Ishikawa (cell line): ENCODE data around the gene ZNF747.

Source experiments
- CEBPB ChIP-seq: IDR thresholded peaks from 2 replicates; pipeline ENCODE4 v1.6.1; 2012
- CREB1 ChIP-seq: IDR thresholded peaks from 2 replicates; pipeline ENCODE4 v1.6.1; 2012; ENCODE audit warnings: low read depth
- EGR1 ChIP-seq: IDR thresholded peaks from 2 replicates; pipeline ENCODE4 v1.6.1; 2012
- EP300 ChIP-seq: IDR thresholded peaks from 2 replicates; pipeline ENCODE4 v1.6.1; 2012; ENCODE audit warnings: borderline replicate concordance
- FOXM1 ChIP-seq: IDR thresholded peaks from 2 replicates; pipeline ENCODE4 v1.6.1; 2012; ENCODE audit warnings: low read depth, borderline replicate concordance
- NFIC ChIP-seq: IDR thresholded peaks from 2 replicates; pipeline ENCODE4 v1.6.1; 2012
- RAD21 ChIP-seq: IDR thresholded peaks from 2 replicates; pipeline ENCODE4 v1.6.1; 2012; ENCODE audit warnings: low read depth
- TAF1 ChIP-seq: IDR thresholded peaks from 2 replicates; pipeline ENCODE4 v1.6.1; 2012; ENCODE audit warnings: low read depth, mild to moderate bottlenecking
- TCF12 ChIP-seq: IDR thresholded peaks from 2 replicates; pipeline ENCODE4 v1.6.1; 2012; ENCODE audit warnings: low read depth
- TEAD4 ChIP-seq: IDR thresholded peaks from 2 replicates; pipeline ENCODE4 v1.6.1; 2012
- YY1 ChIP-seq: IDR thresholded peaks from 2 replicates; pipeline ENCODE4 v1.6.1; 2012; ENCODE audit warnings: low read depth
- ZBTB7A ChIP-seq: IDR thresholded peaks from 2 replicates; pipeline ENCODE4 v1.6.1; 2012; ENCODE audit warnings: low read depth
- TF ChIP-seq, protein P1 (sequence below): IDR thresholded peaks from 2 replicates; pipeline ENCODE4 v1.6.1; 2012
- TF ChIP-seq, protein P2 (sequence below): IDR thresholded peaks from 2 replicates; pipeline ENCODE4 v1.6.1; 2012
- TF ChIP-seq, protein P3 (sequence below): IDR thresholded peaks from 2 replicates; pipeline ENCODE4 v1.6.1; 2012; ENCODE audit warnings: low read depth, mild to moderate bottlenecking

ZNF747 gene

DNA sequence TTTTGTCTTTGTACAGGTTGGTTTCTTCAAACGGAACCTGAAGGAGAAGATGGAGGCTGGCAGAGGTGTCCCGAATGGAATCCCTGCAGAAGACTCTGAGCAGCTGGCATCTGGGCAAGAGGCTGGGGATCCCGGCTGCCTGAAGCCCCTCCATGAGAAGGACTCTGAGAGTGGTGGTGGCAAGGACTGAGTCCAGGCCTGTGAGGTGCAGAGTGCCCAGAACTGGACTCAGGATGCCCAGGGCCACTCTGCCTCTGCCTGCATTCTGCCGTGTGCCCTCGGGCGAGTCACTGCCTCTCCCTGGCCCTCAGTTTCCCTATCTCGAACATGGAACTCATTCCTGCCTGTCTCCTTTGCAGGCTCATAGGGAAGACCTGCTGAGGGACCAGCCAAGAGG, 13.2 kb downstream of the ZNF747 start:
- TF ChIP-seq, protein P1, sequence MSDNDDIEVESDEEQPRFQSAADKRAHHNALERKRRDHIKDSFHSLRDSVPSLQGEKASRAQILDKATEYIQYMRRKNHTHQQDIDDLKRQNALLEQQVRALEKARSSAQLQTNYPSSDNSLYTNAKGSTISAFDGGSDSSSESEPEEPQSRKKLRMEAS, result no peak
- TF ChIP-seq NFIC (no peak), EGR1 (no peak), EP300 (no peak), CEBPB (no peak), TEAD4 (no peak), CREB1 (no peak), TCF12 (no peak), RAD21 (no peak), YY1 (no peak), FOXM1 (no peak), ZBTB7A (no peak), TAF1 (no peak)
- TF ChIP-seq, protein P2, sequence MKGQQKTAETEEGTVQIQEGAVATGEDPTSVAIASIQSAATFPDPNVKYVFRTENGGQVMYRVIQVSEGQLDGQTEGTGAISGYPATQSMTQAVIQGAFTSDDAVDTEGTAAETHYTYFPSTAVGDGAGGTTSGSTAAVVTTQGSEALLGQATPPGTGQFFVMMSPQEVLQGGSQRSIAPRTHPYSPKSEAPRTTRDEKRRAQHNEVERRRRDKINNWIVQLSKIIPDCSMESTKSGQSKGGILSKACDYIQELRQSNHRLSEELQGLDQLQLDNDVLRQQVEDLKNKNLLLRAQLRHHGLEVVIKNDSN, result no peak
- TF ChIP-seq, protein P3, sequence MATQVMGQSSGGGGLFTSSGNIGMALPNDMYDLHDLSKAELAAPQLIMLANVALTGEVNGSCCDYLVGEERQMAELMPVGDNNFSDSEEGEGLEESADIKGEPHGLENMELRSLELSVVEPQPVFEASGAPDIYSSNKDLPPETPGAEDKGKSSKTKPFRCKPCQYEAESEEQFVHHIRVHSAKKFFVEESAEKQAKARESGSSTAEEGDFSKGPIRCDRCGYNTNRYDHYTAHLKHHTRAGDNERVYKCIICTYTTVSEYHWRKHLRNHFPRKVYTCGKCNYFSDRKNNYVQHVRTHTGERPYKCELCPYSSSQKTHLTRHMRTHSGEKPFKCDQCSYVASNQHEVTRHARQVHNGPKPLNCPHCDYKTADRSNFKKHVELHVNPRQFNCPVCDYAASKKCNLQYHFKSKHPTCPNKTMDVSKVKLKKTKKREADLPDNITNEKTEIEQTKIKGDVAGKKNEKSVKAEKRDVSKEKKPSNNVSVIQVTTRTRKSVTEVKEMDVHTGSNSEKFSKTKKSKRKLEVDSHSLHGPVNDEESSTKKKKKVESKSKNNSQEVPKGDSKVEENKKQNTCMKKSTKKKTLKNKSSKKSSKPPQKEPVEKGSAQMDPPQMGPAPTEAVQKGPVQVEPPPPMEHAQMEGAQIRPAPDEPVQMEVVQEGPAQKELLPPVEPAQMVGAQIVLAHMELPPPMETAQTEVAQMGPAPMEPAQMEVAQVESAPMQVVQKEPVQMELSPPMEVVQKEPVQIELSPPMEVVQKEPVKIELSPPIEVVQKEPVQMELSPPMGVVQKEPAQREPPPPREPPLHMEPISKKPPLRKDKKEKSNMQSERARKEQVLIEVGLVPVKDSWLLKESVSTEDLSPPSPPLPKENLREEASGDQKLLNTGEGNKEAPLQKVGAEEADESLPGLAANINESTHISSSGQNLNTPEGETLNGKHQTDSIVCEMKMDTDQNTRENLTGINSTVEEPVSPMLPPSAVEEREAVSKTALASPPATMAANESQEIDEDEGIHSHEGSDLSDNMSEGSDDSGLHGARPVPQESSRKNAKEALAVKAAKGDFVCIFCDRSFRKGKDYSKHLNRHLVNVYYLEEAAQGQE, result no peak

DNA sequence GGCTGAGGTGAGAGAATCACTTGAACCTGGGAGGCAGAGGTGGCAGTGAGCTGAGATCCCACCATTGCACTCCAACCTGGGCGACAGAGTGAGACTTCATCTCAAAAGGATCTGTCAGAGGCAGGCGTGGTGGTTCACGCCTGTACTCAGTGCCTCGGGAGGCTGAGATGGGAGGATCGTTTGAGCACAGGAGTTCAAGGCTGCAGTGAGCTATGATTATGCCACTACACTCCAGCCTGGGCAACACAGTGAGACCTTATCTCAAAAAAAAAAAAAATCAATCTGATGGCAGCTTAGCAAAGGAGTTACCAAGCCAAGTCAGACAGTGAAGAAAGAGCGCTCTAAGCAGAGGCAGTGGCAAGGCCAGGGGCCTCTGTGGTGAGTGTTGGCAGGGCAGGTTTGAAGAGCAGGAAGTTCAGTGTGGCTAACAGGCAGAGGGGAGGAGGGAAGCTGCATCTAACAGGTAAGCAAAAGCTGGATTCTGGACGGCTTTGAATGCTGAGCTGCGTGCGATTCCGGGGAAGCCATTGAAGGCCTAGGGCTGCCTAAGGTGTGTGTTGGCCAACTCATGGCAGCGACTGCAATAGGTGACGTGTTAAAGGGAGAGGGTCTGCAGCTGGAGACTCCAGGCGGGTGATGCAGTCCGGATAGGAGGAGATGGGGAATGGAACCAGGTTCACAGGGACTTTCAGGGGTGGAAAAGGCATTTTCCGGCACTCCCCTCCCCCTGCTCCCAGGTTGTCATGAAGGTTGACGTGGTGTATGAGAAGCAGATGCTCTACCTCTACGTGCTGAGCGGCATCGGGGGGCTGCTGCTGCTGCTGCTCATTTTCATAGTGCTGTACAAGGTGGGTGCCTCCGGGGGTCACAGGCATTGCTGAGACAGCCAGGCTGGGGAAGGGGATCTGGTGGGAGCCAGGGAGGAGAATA, 15.3 kb downstream of the ZNF747 start:
- TF ChIP-seq, protein P3, result no peak
- TF ChIP-seq EGR1 (no peak), CREB1 (no peak), FOXM1 (no peak), TAF1 (no peak)
- TF ChIP-seq, protein P1, result no peak

DNA sequence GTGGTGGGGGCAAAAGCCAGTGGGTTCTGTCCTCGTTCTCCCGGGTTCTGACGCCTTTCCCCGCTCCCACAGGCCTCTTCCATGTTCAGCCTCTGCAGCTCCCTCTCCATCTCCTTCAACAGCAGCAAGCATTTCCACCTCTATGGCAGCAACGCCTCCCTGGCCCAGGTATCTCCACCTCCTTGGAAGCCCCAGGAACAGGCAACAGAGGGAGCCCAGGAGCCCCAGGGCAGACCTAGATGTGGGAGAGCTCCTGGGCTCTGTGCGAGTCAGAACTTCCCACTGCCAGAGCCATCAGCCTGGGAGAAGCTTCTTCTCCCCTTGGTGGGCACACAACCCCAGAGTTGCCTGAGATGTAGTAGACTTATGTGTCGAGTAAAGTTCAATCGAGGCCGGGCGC, 16.1 kb downstream of the ZNF747 start:
- TF ChIP-seq YY1 (no peak), NFIC (no peak), CEBPB (no peak), TAF1 (no peak), ZBTB7A (no peak), EGR1 (no peak), CREB1 (no peak), TCF12 (no peak), FOXM1 (no peak), RAD21 (no peak), TEAD4 (no peak), EP300 (no peak)
- TF ChIP-seq, protein P2, result no peak
- TF ChIP-seq, protein P1, result no peak
- TF ChIP-seq, protein P3, result no peak

DNA sequence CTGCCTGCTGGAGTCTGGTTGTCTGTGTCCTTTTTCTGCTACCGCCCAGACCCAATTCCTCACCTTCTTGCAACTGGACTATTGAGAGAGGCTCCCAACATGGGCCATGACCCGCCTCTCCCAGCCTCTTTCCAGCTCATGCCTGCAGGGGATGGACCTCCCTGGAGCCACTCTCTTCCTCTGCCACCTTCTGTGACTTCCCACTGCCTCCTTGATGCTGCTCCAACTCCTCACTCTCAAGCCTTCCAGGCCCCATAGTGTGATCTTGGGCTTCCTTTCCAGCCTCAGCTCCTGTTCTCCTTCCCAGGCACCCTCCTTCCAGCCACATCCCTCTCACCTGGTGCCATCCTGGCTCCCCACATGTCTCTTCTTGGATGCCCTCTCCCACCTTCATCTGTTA, 19.4 kb downstream of the ZNF747 start:
- TF ChIP-seq TAF1 (no peak), CREB1 (no peak), EGR1 (no peak), FOXM1 (no peak)
